Liver (tissue), 3 donors: ENCODE data around the gene GALK1.

ENCODE experiments used
- ATF3 ChIP-seq: IDR thresholded peaks from 2 replicates; pipeline ENCODE4 v1.6.1; 2016; ENCODE audit warnings: antibody characterized with exemption
- CTCF ChIP-seq: fragments of 150-350 bp; IDR thresholded peaks from 2 replicates; pipeline ENCODE4 v1.5.1; 2017; ENCODE audit warnings: improper control_type of control experiment, low read depth, low read length; ENCODE audit not compliant: missing input control
- EGR1 ChIP-seq, 2 donors: IDR thresholded peaks; 2 replicates each; pipeline ENCODE4 v1.6.1; 2016 to 2018; ENCODE audit warnings: antibody characterized with exemption in 2 of 2, low read depth in 2 of 2
- FOXA1 ChIP-seq: IDR thresholded peaks from 2 replicates; pipeline ENCODE4 v1.6.1; 2016; ENCODE audit warnings: antibody characterized with exemption
- GABPA ChIP-seq, 2 donors: IDR thresholded peaks in 1 of 2; conservative IDR thresholded peaks in 1 of 2; 2 replicates each; pipeline ENCODE4 v1.6.1; 2016; ENCODE audit warnings: antibody characterized with exemption in 2 of 2, mild to moderate bottlenecking in 1 of 2, moderate library complexity in 1 of 2
- HNF4G ChIP-seq: IDR thresholded peaks from 2 replicates; pipeline ENCODE4 v1.6.1; 2016; ENCODE audit warnings: antibody characterized with exemption
- JUND ChIP-seq, 2 donors: IDR thresholded peaks; 2 replicates each; pipeline ENCODE4 v1.6.1; 2016; ENCODE audit warnings: antibody characterized with exemption in 2 of 2
- MAX ChIP-seq: IDR thresholded peaks from 2 replicates; pipeline ENCODE4 v1.6.1; 2016; ENCODE audit warnings: antibody characterized with exemption
- RAD21 ChIP-seq, 2 donors: IDR thresholded peaks; 2 replicates each; pipeline ENCODE4 v1.6.1; 2016; ENCODE audit warnings: antibody characterized with exemption in 2 of 2, mild to moderate bottlenecking in 2 of 2
- REST ChIP-seq: IDR thresholded peaks from 2 replicates; pipeline ENCODE4 v1.6.1; 2016; ENCODE audit warnings: antibody characterized with exemption, mild to moderate bottlenecking
- RXRA ChIP-seq, 2 donors: IDR thresholded peaks; 2 replicates each; pipeline ENCODE4 v1.6.1; 2017 to 2018; ENCODE audit warnings: antibody characterized with exemption in 2 of 2, mild to moderate bottlenecking in 1 of 2
- SP1 ChIP-seq: IDR thresholded peaks from 2 replicates; pipeline ENCODE4 v1.6.1; 2018; ENCODE audit warnings: antibody characterized with exemption, mild to moderate bottlenecking
- TAF1 ChIP-seq: conservative IDR thresholded peaks from 2 replicates; pipeline ENCODE4 v1.6.1; 2016; ENCODE audit warnings: antibody characterized with exemption, mild to moderate bottlenecking
- donor health status: healthy.
- donor health status: healthy.

- TF ChIP-seq CTCF (no peak), RXRA (IDR thresholded peaks at IDR 0.05) (no peak), RAD21 (IDR thresholded peaks at IDR 0.05) (no peak), JUND (IDR thresholded peaks at IDR 0.05) (no peak), REST (no peak), TAF1 (no peak), MAX (no peak), HNF4G (no peak), FOXA1 (no peak), GABPA (IDR thresholded peaks at IDR 0.05 in 1 of 2, conservative IDR thresholded peaks at IDR 0.05 in 1 of 2) (no peak), ATF3 (no peak), SP1 (no peak), EGR1 (IDR thresholded peaks at IDR 0.05; ENCODE audit: low read depth in 2 of 2) (no peak)
Observed at GRCh38 chr17:75763269-75763607, 1.8 kb downstream of the GALK1 start.
